HG02763 (cell line): ENCODE data around the gene GALNT2.

Source experiments
- ATAC-seq: cut with Tn5 transposase; IDR thresholded peaks from one replicate; pipeline ENCODE4 v1.9.1; 2021; ENCODE audit warnings: mild to moderate bottlenecking, moderate library complexity; ENCODE audit not compliant: unreplicated experiment

Gene GALNT2

DNA sequence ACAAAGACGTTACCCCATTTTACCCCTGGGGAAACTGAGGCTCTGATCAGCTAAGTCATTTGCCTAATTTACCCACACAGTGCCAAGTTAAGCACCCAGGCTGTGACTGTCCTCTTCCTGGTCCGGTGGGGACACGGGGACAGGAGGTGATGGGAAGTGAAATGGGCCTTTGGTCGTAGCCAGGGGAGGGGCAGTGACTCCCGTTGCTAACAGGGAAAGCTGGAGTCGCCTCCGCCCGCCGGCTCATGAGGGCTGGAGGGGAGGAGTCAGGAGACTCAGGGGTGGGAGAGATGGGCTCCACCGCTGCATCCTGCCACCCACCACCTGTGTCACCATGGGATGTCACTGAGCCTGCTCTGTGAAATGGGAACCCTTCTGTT is 219.8 kb downstream of the GALNT2 start:
- ATAC-seq, result no peak

DNA sequence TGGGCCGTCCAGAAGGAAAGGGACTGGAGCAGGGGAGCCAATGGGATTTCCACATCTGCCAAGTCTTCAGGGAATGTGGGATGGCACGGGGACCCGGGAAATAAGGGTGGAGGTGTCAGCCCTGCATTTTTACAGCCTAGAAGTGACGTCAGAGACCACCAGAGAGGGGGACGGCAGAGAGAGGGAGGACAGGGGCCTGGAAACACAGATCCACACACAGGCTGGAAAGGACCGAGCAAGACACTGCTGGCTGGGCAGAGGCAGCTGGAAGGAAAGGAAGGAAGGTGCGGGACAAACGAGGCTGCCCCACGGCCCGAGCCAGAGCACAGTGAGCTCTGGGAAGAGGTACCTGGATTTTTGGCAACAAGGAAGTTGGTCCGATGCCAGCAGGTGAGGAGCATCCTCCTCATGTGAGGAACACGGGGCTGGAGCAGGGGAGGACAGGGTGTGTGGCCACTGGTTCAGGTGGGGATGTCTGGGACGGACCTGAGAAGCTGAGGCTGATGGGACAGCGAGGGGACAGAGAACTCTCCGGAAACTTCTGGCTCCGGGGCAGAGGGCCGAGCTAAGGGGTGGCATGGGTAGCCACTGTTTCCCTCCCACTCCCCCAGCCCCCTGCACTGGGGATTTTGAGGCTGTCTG is 220.8 kb downstream of the GALNT2 start:
- ATAC-seq, result no peak

DNA sequence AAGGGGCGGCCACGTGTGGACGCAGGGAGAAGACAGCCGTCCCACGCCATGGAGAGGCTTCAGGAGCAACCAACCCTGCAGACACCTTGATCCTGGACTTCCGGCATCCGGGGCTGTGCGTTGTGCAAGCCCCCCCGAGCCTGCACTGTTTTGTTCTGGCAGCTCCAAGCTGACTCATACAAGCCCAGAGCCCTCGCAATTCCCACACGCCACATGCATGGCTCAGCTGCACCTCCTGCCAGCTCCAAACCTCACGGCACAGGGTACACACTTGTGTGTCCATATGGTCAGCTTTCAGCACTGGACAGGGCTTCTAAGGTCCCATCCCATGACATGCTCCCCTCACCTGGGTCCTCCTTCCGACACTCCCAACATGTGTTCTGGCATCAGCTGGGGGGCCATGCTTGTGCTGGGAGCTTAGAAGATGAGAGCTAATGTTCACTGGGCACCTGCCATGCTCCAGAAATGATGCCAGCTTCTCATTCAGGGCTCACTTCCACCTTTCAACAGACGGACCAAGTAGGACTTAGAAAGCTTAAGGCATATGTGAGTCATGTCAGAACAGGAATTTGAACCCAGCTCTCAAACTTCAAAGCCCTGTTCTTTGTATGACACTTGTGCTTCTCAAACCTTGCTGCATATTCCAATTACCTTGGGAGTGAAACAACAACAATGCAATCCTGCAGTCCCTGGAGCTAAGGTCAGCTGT is 221.8 kb downstream of the GALNT2 start:
- ATAC-seq, result no peak

DNA sequence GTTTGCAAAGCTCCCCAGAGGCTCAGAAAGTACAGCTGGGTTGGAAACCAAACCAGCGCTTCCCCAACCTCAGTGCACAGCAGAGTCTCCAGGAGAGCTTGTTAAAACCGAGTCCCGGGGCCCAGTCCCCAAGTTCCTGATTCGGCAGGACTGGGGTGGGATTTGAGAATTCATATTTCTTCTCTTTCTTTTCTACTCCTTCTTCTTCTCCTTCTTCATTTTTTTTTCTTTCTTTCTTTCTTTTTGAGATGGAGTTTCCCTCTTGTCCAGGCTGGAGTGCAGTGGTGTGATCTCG is 222.3 kb downstream of the GALNT2 start:
- ATAC-seq, result no peak

DNA sequence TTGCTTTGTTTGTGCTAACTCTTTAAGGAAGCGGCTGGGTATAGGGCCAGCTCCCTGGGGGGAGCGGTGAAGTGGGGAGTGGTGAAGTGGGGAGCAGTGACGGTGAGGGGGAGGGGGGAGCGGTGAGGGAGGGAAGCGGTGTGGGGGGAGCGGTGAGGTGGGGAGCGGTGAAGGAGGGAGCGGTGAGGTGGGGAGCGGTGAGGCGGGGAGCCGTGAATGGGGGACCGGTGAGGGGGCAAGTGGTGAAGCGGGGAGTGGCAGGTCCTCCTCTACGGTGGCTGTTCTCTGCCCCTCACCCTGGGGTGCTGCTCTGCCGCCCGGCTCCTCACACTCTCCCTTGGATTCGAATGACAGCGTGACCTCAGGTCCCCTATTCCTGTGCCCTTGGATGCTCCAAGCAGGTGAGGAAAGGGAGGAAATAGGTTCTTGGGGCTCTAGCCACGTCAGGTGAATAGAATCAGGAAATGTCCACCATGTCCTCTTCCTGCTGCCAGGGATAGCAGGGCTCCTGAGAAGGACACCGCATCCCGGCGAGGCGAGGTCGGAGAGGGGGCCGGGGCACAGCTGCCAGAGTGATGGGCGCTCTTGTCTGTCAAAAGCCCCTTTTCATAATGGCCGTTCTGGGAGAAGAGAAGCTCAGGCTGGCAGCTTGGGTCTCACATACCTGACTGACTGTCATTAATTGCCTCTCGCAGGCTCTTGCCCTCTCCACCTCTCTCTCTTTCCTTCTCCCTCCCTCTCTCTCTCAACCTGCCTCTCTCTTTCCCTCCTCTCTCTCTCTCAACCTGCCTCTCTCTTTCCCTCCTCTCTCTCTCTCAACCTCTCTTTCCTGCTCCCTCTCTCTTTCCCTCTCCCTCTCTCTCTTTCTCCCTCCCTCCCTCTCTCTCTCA is 224.9 kb downstream of the GALNT2 start:
- ATAC-seq, result no peak

DNA sequence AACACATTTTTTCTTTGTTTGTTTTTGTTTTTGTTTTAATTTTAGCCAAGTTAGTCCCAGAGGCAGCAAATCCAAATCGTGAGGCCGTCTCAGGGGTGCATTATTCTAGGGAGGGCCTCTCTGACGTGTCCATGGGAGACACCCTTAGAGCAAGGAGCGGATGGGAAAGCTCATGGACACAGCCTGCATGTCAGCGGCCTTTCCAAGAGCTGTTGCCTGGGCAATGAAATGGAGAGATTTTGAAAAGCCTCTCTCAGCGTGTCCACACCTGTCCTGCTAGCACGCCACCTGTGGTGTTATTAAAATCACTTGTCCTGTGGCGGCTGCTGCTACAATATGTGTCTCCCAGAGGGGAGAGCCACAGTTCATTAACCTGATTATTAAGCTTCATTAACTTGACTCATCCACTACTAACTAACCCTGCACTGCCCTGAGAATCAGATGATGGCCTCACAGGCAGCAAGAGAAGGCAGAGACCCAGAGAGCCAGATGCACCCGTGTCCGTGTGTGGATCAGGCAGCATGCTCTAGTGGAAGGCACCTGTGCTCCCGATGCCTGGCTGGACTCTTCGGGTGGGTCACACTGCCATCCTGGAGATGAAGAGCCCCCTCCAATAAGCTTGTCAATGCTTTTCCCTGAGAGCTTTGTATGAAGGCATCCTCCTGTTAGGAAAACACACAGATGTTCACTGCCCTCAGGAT is 225.8 kb downstream of the GALNT2 start:
- ATAC-seq, result no peak

DNA sequence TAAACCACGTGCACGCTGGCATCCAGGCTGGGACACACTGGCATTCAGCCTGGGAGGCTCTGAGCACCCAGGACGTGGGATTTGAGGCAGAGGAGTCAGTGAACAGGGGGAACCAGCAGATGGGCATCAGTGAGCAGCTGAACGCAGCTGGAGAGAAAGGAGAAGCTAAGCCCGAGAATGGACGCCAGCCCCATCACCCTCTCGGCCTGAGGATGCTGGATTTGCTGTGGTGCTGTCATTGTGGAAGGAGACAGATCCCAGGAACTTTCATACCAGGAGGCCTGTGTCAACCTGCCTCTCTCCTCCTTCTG is 226.3 kb downstream of the GALNT2 start:
- ATAC-seq, result no peak

DNA sequence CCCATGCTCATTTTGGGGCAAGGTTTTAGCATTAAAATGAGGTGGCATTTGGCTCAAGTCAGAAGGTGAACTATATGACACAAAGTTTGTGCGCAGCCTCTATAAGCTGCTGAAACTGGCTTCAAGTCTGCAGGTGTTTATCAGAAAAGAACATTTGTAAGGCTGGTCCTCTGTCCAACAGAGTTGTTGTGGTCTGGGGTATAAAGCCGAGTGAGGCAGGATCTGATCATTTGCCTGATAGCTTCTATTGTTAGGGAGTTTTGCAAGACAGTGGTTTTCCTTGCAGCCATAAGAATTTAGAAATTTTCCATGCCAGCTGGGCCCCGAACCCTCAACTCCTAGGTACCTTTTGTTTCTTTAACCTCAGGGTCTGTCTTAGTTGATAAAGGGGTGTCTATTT is 228.3 kb downstream of the GALNT2 start:
- no peak for ATAC-seq

DNA sequence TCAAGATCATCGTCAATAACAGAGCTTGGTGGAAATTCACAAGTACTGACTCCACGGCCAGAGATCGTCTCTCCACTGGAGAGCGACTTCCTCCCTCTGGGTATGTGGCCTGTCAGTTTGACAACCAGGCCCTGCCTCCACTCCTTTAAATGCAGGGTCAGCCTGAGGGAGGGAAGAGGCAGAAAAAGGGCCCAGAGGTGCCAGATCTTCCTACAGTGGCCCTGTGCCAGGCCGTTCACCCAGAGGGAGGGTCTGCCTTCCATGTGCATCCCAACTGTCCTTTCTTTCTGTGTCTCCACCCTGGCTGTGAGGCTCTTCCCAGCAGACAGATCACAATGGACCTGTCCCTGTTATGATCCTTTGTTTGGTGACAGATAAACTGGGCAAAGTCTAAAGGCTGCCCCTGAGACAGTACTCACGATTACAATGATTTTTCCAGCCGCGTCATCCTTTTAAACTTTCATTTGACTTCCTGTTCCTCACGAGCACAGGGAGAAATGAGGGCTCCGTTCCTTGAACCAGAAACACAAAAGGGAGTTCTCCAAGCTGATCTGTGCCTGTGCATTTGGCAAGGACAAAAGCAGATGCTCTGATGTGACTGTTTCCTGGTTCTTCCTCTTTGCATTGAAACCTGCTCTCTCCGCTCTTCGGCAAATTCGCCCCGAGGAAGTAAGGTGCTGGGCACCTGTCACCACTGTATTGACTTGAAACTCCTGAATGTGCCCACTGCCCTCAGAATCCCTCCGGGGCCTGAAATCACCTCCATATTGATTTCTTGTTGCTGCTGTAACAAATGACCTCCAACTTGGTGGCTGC is 232.4 kb downstream of the GALNT2 start:
- ATAC-seq, result no peak

DNA sequence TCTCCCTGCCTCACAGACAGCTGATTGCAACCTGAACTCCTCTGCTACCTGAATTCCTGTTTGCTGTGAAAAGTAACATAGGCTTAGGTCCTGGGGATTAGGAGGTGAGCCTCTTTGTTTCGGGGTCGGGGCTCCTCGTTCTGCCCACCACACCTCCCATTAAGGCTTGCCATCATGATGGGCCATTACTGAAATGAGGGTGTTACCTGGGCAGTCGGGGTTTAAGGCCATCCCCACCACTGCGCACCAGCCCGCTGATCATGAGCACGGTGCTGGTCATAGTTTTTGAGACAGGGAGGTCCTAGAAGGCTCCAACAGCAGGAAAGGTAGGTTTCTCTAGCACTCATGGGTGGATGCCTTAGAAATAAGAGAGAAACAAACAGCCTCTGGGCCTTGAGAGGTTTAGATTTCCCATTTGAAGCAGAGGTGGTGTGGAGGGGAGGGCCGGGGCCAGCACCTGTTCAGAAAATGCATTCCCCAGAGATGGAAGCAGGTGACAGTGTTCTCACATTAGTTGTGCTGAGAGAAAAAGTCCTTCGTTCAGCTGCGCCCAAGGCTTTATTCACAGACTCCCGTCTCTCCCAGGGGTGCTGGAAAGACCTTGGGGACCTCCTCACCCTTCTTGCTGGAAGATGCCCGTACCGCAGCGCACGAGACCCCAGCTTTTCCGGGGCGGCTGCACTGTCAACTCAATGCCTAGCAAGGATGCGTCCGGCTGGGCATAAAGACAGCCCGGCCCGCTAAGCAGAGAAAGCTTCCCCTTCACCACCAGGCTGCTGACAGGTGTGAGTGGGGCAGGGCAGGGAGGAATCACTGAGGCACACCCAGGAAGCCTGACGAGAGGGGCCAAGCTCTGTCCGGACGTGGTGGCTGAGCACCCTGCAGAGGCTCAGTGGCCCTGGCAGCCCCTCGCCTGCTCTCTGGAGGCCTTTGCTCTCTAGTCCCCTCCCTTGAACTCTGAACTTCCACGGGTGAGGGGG is 233.6 kb downstream of the GALNT2 start:
- no peak for ATAC-seq

DNA sequence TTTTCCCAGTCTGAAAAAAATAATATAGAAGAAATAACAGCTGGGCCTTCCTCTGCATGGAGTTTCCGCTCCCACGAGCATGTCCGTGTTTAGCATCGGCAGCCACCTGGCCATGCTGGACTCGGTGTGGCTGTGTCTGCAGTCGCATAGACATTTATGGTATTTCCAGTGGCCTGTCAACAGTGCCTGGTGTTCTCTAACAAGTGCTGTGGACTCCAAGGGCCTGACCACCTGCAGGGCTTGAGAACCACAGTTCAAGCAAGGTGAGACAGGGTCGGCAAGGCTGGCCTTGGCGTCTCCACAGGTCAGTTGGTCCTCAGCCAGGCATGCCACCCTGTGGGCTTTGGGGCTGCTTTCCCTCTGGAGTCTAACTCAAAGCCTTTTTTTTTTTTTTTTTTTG is 234.3 kb downstream of the GALNT2 start:
- no peak for ATAC-seq

DNA sequence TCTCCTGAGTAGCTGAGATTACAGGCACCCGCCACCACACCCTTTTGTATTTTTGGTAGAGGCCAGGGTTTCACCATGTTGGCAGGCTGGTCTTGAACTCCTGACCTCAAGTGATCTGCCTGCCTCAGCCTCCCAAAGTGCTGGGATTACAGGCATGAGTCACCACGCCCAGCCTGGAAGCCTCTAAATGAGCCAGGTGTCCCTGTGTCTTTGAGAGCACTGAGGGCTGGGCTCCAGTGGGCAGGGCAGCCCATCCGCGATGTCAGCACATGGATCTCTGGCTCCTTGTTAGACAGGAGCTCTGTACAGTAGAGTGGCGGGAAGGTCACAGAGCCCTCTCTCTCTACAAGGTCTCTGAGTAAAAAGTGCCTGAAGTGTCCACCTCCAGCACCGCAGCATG is 234.8 kb downstream of the GALNT2 start:
- ATAC-seq, result no peak

DNA sequence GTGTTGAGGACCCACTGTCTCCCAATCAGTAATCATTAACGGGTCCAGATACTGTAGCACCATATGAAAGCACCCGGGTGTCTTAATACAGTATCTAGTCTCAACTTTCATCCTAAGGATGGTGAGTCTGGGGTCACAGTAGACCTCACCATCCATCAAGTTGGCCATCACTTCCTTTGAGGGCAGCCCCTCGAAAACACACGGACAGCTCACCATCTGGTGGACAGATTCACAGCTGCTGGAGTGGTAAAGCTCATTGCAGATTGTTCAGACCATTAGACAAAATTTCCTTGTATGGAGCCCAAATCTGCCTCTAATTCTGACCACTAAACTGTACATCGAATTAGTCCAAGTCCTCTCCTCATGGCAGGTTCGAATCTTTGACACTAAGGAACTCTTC is 236.0 kb downstream of the GALNT2 start:
- no peak for ATAC-seq

DNA sequence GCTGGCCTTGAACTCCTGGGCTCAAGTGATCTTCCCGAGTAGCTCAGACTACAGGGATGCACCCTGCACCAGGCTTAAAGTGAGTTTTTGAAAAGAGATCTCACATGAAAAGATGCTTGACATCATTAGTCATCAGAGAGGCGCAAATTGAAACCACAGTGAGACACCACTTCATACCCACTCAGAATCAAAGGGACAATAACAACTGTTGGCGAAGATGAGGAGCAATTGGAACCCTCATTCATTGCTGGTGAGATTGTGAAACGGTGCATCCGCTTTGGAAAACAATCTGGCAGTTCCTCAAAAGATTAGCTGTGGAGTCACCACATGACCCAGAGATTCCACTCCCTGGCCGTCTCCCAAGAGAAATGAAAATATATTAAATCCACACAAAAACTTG is 236.8 kb downstream of the GALNT2 start:
- no peak for ATAC-seq

DNA sequence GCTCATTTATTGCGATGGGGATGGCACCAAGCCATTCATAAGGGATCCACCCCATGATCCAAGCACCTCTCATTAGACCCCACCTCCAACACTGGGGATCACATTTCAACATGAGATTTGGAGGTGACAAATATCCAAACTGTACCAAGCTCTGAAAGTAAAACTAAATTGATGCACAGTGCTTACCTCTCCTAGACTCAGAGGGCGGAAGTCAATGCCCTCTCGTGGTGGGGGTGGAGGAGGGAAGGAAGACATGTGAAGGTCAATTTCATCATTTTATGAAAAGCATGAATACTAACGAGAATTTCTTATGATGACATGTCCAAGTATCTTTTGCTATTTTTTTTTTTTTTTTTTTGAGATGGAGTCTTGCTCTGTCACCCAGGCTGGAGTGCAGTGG is 239.1 kb downstream of the GALNT2 start:
- ATAC-seq, result no peak

DNA sequence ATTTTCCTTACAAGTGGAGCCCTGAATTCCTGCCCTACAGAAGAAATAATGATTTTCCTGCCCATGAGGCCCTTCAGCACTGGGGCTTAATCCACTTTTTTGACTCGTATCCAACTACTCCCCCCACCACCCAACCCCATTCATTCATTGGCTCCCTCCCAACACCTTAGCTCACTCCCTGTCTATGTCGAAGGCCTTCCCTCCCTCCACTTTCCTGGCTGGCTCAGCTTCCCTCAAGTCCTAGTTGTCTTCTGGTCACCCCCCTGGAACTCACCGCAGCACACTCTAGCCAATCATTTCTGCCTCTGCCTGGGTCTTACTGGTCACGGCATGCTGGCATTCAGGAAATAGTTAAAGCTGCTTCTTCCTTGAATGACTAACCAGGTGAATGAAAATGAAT is 240.2 kb downstream of the GALNT2 start:
- no peak for ATAC-seq

DNA sequence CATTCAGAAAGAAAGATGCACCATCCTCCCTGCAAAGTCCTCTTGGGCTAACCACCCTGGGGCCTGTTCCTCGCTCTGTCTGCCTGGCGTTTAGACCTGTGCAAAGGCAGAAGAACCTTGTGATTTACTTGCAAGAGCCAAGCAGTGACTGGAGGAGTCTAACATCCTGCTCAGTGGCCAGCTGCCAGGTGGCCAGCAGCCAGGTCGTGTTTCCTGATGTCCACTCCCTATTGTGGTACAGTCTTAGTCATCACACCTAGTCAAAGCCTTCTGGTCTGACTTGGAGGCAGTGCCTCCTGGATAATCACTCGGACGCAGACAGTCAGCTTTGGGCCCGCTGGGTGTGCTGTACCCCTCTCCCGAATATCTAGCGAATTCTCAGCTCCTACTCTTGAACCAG is 241.0 kb downstream of the GALNT2 start:
- no peak for ATAC-seq

DNA sequence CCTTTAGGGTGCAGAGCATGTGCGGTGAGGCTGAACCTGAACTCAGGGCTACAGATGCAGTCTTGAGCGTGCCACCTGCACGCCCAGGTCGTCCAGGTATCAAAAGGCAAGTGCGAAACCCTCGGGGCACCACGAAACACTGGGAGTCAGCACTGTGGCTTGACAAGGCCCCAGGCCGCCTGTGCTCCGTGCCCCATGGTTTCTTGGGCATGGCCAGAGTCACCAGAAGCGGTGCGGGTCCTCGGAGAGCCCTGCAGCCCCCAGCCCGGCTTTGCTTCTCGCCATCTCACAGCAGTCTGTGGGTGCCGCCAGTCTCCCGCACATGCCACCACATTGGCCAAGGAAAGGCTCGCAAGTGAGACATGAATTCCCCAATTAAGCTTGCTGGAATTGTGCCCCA is 241.8 kb downstream of the GALNT2 start:
- no peak for ATAC-seq

DNA sequence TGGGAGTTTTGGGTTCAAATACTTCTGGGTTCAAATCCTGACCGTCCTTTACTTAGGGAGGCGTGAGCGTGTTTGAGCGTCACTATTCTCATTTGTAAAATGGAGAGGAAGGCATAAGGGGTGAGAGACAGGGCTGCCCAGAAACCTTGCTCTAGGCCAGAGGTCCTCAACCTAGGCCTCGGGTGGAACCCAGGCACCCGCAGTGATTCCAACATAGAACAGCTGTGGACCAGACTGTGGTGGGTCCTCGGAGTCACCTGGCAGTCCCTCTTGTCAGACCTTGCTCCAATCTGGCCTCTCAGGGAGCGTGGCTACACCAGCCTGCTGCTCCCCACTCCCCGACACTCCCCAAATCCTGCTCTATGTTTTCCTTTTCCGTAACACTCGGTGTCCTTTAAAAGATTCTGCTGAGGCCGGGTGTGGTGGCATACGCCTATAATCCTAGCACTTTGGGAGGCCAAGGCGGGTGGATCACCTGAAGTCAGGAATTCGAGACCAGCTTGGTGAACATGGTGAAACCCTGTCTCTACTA is 242.7 kb downstream of the GALNT2 start:
- no peak for ATAC-seq
